Lower leg skin (tissue), 4 donors: ENCODE measurements around the gene RPS14. TPM values are rescaled to one million over a fixed set of nuclear protein-coding genes. Genes with fewer than 3 reads are reported as not detected.

Experiments
- DNase-seq, 2 donors: peaks; one replicate each; pipeline ENCODE4 v3.0.0-alpha.2; 2019; ENCODE audit warnings: low spot score in 2 of 2
- H3K4me3 ChIP-seq: fragments of 200-600 bp; sonication (generic); 2 replicates; pipeline ENCODE4 v1.5.1; 2017; ENCODE audit warnings: mild to moderate bottlenecking, low read depth; ENCODE audit not compliant: poor library complexity, severe bottlenecking
- CTCF ChIP-seq, 3 donors: fragments of 450-650 bp; IDR thresholded peaks; one replicate each; pipeline ENCODE4 v1.5.1; 2016; ENCODE audit warnings: antibody characterized with exemption in 3 of 3, mild to moderate bottlenecking in 3 of 3, moderate library complexity in 2 of 3
- POLR2A ChIP-seq, 2 donors: fragments of 450-650 bp; IDR thresholded peaks; one replicate each; pipeline ENCODE4 v1.6.1; 2016 to 2017; ENCODE audit warnings: antibody characterized with exemption in 2 of 2, mild to moderate bottlenecking in 1 of 2, moderate library complexity in 1 of 2
- WGBS, 2 donors: methylation state at CpG; one replicate each; pipeline ENCODE4 v1.1.5; 2018; 5-methylcytosine and 5-hydroxymethylcytosine counted together
- intact Hi-C: fragments of 100-400 bp; cut with DNase I; formaldehyde crosslinking; loops from one replicate; pipeline ENCODE4 v1.15.0; 2023; ENCODE audit warnings: low total_unique reads
- total RNA-seq, 4 donors: library from RNA; depleted of rRNA; stranded (reverse); fragments of >200 nt; gene quantifications; one replicate each; pipeline ENCODE4 v1.1.0, GENCODE V29; 2016

Gene RPS14
- total RNA-seq, 4 donors from 2014 or later, result 2,497 to 4,490 (median 3,854) TPM

- DNase-seq, result no peak
- H3K4me3 ChIP-seq, result no peak overlapping the region
- TF ChIP-seq POLR2A (IDR thresholded peaks at IDR 0.05) (no peak), CTCF (IDR thresholded peaks at IDR 0.05) (no peak)
- intact Hi-C loops, result no loop called here
- WGBS, 2 donors, result 48 to 52% methylated on average over 17 to 18 of the region's 18 CpGs
Observed at GRCh38 chr5:150441813-150442698, 7.5 kb downstream of the RPS14 start.

DNA sequence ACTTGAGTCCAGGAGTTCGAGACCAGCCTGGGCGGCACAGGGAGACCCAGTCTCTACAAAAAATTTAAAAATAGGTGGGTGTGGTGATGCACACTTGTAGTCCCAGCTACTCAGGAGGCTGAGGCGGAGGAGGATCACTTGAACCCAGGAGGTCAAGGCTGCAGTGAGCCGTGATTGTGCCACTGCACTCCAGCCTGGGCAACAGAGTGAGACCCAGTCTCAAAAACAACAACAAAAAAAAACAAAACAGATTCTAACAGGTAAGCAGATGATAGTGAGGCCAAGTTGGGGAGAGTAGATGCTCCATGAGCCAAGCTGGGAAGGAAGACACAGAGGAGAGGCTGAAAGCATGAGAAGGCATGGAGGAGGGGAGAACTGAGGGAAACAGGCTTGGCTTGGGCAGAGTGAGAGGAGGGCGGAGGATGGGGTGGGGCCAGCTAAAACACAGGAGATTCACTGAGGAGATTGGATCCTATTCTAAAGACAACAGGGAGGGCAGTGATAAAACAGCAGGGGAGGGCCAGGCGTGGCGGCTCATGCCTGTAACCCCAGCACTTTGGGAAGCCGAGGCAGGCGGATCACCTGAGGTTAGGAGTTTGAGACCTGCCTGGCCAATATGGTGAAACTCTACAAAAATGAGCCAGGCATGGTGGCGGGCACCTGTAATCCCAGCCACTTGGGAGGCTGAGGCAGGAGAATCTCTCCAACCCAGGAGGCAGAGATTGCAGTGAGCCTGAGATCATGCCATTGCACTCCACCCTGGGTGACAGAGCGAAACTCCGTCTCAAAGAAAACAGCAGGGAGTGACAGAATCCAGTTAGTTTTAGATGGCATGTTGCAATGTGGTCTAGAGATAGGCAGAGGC, 8.4 kb downstream of the RPS14 start:
- no peak overlapping the region for H3K4me3 ChIP-seq
- DNase-seq, result no peak
- TF ChIP-seq CTCF (IDR thresholded peaks at IDR 0.05) (no peak), POLR2A (IDR thresholded peaks at IDR 0.05) (no peak)
- WGBS, 2 donors, result 86 to 88% methylated on average over 12 of the region's 12 CpGs
- intact Hi-C loops, result no loop called here

DNA sequence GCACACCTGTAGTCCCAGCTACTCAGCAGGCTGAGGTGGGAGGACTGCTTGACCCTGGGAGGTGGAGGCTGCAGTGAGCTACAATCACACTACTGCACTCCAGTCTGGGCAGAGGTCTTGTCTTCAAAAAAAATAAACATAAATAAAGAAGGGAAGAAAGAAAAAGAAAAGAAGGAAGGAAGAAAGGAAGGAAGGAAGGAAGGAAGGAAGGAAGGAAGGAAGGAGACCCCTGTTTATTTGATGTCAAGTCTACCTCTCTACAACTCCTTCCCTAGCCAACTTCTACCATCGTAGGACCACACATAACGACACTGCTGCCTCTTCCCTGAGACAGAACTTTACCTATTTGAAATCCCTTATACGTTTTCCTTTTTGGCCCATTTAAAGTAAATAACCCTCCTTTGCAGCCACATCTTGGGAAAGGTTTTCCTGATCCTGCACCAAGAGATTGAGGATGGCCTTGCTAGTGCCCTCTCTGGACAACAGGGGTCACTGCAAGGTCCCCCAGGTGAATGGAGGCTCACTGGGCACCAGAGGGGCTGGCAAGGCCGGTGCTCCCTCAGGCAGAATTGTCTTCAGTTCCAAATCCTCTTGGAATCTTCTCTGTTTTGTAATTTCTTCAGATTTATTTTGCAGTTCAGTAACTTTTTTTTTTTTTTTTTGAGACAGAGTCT, 10.5 kb downstream of the RPS14 start:
- H3K4me3 ChIP-seq, result no peak overlapping the region
- intact Hi-C loops, result no loop called here
- TF ChIP-seq POLR2A (IDR thresholded peaks at IDR 0.05) (no peak), CTCF (IDR thresholded peaks at IDR 0.05) (no peak)
- DNase-seq, result no peak
- WGBS, 2 donors, result 45 to 60% methylated on average over 4 of the region's 4 CpGs

GRCh38 chr5:150436141-150436680, 13.3 kb downstream of the RPS14 start:
- TF ChIP-seq POLR2A (IDR thresholded peaks at IDR 0.05), result no peak
- TF ChIP-seq CTCF (IDR thresholded peaks at IDR 0.05), result peak in 1 of 3 donors; percentile 55
- DNase-seq, result peak; percentile 90 to 97
- 16 to 19% methylated on average over 13 of the region's 13 CpGs for WGBS, 2 donors
- no peak overlapping the region for H3K4me3 ChIP-seq
- intact Hi-C loops, result no loop called here

- WGBS, 2 donors, result 29 to 31% methylated on average over 6 of the region's 6 CpGs
- intact Hi-C loops, result no loop called here
- H3K4me3 ChIP-seq, result no peak overlapping the region
- no peak for DNase-seq
- TF ChIP-seq POLR2A (IDR thresholded peaks at IDR 0.05) (no peak), CTCF (IDR thresholded peaks at IDR 0.05) (no peak)
Observed at GRCh38 chr5:150434464-150434863, 15.1 kb downstream of the RPS14 start.
